Small intestine (tissue), 7 donors: ENCODE measurements around the gene GALNT9. TPM values are rescaled to one million over a fixed set of nuclear protein-coding genes. Genes with fewer than 3 reads are reported as not detected.
"Not testable (repeated sequence)": the region's sequence is repeated elsewhere in the genome, so short reads cannot be mapped to it uniquely, and the experiment has no call there.

Experiments
- DNase-seq, 2 donors: peaks; one replicate each; pipeline versions ENCODE4 v3.0.0 to v3.0.0-alpha.2; 2013
- FAIRE-seq: peaks from 2 replicates; lab custom pipeline; 2012; peaks lifted over from hg19 to GRCh38; lab: Jason Lieb, UNC
- H3K27ac ChIP-seq, 3 donors: one replicate each; pipeline ENCODE4 v1.5.1; 2013; ENCODE audit warnings: low read length in 2 of 3, mild to moderate bottlenecking in 2 of 3, control low read depth in 1 of 3, inconsistent platforms in 1 of 3, low read depth in 1 of 3, moderate library complexity in 1 of 3
- H3K27me3 ChIP-seq, 3 donors: one replicate each; pipeline ENCODE4 v1.6.1; 2013; ENCODE audit warnings: low read length in 3 of 3, inconsistent platforms in 1 of 3; ENCODE audit not compliant: control insufficient read depth in 3 of 3, insufficient read depth in 3 of 3
- H3K36me3 ChIP-seq, 3 donors: one replicate each; pipeline ENCODE4 v1.6.1; 2013; ENCODE audit warnings: low read length in 3 of 3, inconsistent platforms in 1 of 3, low read depth in 1 of 3, mild to moderate bottlenecking in 1 of 3, moderate library complexity in 1 of 3; ENCODE audit not compliant: control insufficient read depth in 3 of 3, insufficient read depth in 2 of 3
- H3K4me1 ChIP-seq, 3 donors: one replicate each; pipeline ENCODE4 v1.6.1; 2013; ENCODE audit warnings: low read length in 2 of 3, inconsistent platforms in 1 of 3, low read depth in 1 of 3, mild to moderate bottlenecking in 1 of 3, moderate library complexity in 1 of 3; ENCODE audit not compliant: control insufficient read depth in 3 of 3, insufficient read depth in 2 of 3
- H3K4me3 ChIP-seq, 3 donors: one replicate each; pipeline ENCODE4 v1.5.1; 2013; ENCODE audit warnings: low read length in 3 of 3, control low read depth in 1 of 3, inconsistent platforms in 1 of 3, low read depth in 1 of 3, mild to moderate bottlenecking in 1 of 3, moderate library complexity in 1 of 3
- H3K9me3 ChIP-seq, 2 donors: one replicate each; pipeline ENCODE4 v1.6.1; 2013; ENCODE audit warnings: low read depth in 1 of 2, low read length in 1 of 2; ENCODE audit not compliant: control insufficient read depth in 2 of 2, insufficient read depth in 1 of 2
- WGBS, 3 donors: extraction: QIAGEN DNeasy Blood & Tissue Kit; methylation state at CpG; one replicate each; pipeline ENCODE4 v1.1.7; 2013; 5-methylcytosine and 5-hydroxymethylcytosine counted together
- polyA plus RNA-seq, 4 donors: library from polyadenylated mRNA; stranded (reverse) in 3 of 4; unstranded in 1 of 4; fragments of 200-250 nt in 3 of 4; fragments of 120-200 nt in 1 of 4; gene quantifications; one replicate each; pipeline versions ENCODE4 v1.2.1 to v1.2.3, GENCODE V29; 2013
- donor health status: healthy with polysubstance abuse.
- donor health status: control.
- donor health status: control.
- donor health status: Bipolar disorder and iron deficiency.
- donor health status: healthy.

Gene GALNT9
- polyA plus RNA-seq, 4 donors, result 0.79 to 2.6 TPM; not detected in 2

- WGBS, 3 donors, result 70 to 76% (median 74%) methylated on average over 39 to 41 of the region's 41 CpGs
These were observed 58.2 kb downstream of the GALNT9 start for GRCh38 chr12:132270969-132271754.

GRCh38 chr12:132270516-132270915 is 58.9 kb downstream of the GALNT9 start:
- WGBS, 3 donors, result 74 to 81% (median 77%) methylated on average over 12 of the region's 12 CpGs
- no peaks in the 10 kb centered on the region for H3K27me3 ChIP-seq
- H3K4me1 ChIP-seq, result peaks cover 0 to 4% (median 0%) of the 10 kb centered on the region in 3 donors
- H3K9me3 ChIP-seq, result no peaks in the 10 kb centered on the region
- DNase-seq (no peak), FAIRE-seq (no peak)
- no peaks in the 10 kb centered on the region for H3K36me3 ChIP-seq
- H3K4me3 ChIP-seq, result no peak overlapping the region
- no peak overlapping the region for H3K27ac ChIP-seq

More at GRCh38 chr12:132270969-132271754, 58.2 kb downstream of the GALNT9 start:
- H3K27ac ChIP-seq, result no peak overlapping the region
- H3K27me3 ChIP-seq, result no peaks in the 10 kb centered on the region
- H3K4me1 ChIP-seq, result peaks cover 0 to 4% (median 0%) of the 10 kb centered on the region in 3 donors
- FAIRE-seq, result no peak
- no peak for DNase-seq
- no peaks in the 10 kb centered on the region for H3K9me3 ChIP-seq
- H3K36me3 ChIP-seq, result no peaks in the 10 kb centered on the region
- no peak overlapping the region for H3K4me3 ChIP-seq

GRCh38 chr12:132269271-132269968 is 60.0 kb downstream of the GALNT9 start:
- Histone ChIP-seq H3K9me3 (no peaks in the 10 kb centered on the region), H3K4me3 (no peak overlapping the region), H3K4me1 (peaks cover 0 to 4% (median 0%) of the 10 kb centered on the region in 3 donors), H3K27ac (no peak overlapping the region), H3K27me3 (no peaks in the 10 kb centered on the region), H3K36me3 (no peaks in the 10 kb centered on the region)
- 79 to 86% (median 84%) methylated on average over 44 of the region's 44 CpGs for WGBS, 3 donors
- FAIRE-seq, result no peak
- DNase-seq, result no peak

- peaks cover 0 to 4% (median 0%) of the 10 kb centered on the region in 3 donors for H3K4me1 ChIP-seq
- FAIRE-seq (no peak), DNase-seq (no peak)
- H3K27ac ChIP-seq, result no peak overlapping the region
- 70 to 73% (median 72%) methylated on average over 26 of the region's 26 CpGs for WGBS, 3 donors
- H3K4me3 ChIP-seq, result no peak overlapping the region
- H3K27me3 ChIP-seq, result no peaks in the 10 kb centered on the region
- no peaks in the 10 kb centered on the region for H3K9me3 ChIP-seq
- H3K36me3 ChIP-seq, result no peaks in the 10 kb centered on the region
These were observed 60.7 kb downstream of the GALNT9 start for GRCh38 chr12:132268674-132269073.

- Histone ChIP-seq H3K4me3 (no peak overlapping the region), H3K9me3 (no peaks in the 10 kb centered on the region), H3K27me3 (no peaks in the 10 kb centered on the region), H3K36me3 (no peaks in the 10 kb centered on the region), H3K4me1 (no peaks in the 10 kb centered on the region), H3K27ac (no peak overlapping the region)
- DNase-seq (no peak), FAIRE-seq (no peak)
- 92 to 96% (median 93%) methylated on average over 10 of the region's 10 CpGs for WGBS, 3 donors
These were observed 61.5 kb downstream of the GALNT9 start for GRCh38 chr12:132267873-132268272.

- H3K4me3 ChIP-seq, result no peak overlapping the region
- DNase-seq (no peak), FAIRE-seq (no peak)
- H3K4me1 ChIP-seq, result no peaks in the 10 kb centered on the region
- H3K27ac ChIP-seq, result no peak overlapping the region
- H3K9me3 ChIP-seq, result no peaks in the 10 kb centered on the region
- no peaks in the 10 kb centered on the region for H3K36me3 ChIP-seq
- WGBS, 3 donors, result 88 to 91% (median 89%) methylated on average over 18 of the region's 18 CpGs
- H3K27me3 ChIP-seq, result no peaks in the 10 kb centered on the region
These were observed 62.6 kb downstream of the GALNT9 start for GRCh38 chr12:132266802-132267201.

GRCh38 chr12:132266370-132266769 is 63.0 kb downstream of the GALNT9 start:
- Histone ChIP-seq H3K27ac (no peak overlapping the region), H3K36me3 (peaks cover 0 to 2% (median 0%) of the 10 kb centered on the region in 3 donors), H3K27me3 (no peaks in the 10 kb centered on the region), H3K4me3 (no peak overlapping the region), H3K9me3 (no peaks in the 10 kb centered on the region), H3K4me1 (no peaks in the 10 kb centered on the region)
- FAIRE-seq (no peak), DNase-seq (no peak)
- WGBS, 3 donors, result 80 to 89% (median 88%) methylated on average over 8 to 9 of the region's 9 CpGs

GRCh38 chr12:132265822-132266221 is 63.6 kb downstream of the GALNT9 start:
- DNase-seq, FAIRE-seq, H3K4me3 ChIP-seq, H3K27ac ChIP-seq, H3K36me3 ChIP-seq, H3K27me3 ChIP-seq, H3K4me1 ChIP-seq, H3K9me3 ChIP-seq: not testable (repeated sequence)
- 94 to 96% (median 95%) methylated on average over 27 of the region's 27 CpGs for WGBS, 3 donors
